ENCODE measurements around the gene LIN7C.

GRCh38 chr11:27514076-27514475, 7.5 kb upstream of the LIN7C start:
- TF ChIP-seq CTCF (IDR thresholded peaks at IDR 0.05; ENCODE audit: poor library complexity, severe bottlenecking) (no peak), RAD21 (conservative IDR thresholded peaks at IDR 0.05) (no peak), POLR2AphosphoS5 (IDR thresholded peaks at IDR 0.05) (no peak), EZH2 (IDR thresholded peaks at IDR 0.05; ENCODE audit: borderline replicate concordance, insufficient read depth, low read length, poor library complexity, severe bottlenecking) (no peak), REST (IDR thresholded peaks at IDR 0.05; ENCODE audit: borderline replicate concordance) (no peak)
